GM12865 (cell line): ENCODE measurements around the gene SESN3.

ENCODE experiments used
- DNase-seq: peaks from one replicate; pipeline ENCODE4 v3.0.0; 2010; ENCODE audit warnings: low read depth
- H3K4me3 ChIP-seq: 2 replicates; pipeline ENCODE4 v1.5.1; 2011; ENCODE audit warnings: mild to moderate bottlenecking, low read depth, low read length, control low read depth
- TF ChIP-seq, protein P1 (sequence below): IDR thresholded peaks from 2 replicates; pipeline ENCODE4 v1.5.1; 2011; ENCODE audit warnings: low read length, control low read depth, low read depth, inconsistent platforms; ENCODE audit not compliant: insufficient read depth; ENCODE audit errors: missing control alignments

The SESN3 gene

DNA sequence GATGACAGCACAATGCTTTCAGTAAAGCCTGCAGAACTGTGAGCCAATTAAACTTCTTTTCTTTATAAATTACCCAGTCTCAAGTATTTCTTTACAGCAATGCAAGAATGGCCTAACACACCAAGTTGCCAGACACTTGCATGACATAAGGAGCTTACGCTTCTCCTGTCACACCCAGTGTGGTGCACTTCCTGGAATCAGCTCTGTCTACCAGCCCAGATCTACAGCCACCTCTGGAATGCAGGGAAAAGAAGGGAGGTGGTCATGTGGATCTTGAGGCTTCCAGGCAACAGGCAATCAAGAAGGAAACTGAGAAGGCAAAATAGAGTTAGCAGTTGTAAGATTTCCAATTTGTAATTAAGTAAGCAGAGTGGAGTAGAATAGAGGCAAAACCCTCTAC lies 37.4 kb upstream of the SESN3 start:
- DNase-seq = no peak
- TF ChIP-seq, protein P1, sequence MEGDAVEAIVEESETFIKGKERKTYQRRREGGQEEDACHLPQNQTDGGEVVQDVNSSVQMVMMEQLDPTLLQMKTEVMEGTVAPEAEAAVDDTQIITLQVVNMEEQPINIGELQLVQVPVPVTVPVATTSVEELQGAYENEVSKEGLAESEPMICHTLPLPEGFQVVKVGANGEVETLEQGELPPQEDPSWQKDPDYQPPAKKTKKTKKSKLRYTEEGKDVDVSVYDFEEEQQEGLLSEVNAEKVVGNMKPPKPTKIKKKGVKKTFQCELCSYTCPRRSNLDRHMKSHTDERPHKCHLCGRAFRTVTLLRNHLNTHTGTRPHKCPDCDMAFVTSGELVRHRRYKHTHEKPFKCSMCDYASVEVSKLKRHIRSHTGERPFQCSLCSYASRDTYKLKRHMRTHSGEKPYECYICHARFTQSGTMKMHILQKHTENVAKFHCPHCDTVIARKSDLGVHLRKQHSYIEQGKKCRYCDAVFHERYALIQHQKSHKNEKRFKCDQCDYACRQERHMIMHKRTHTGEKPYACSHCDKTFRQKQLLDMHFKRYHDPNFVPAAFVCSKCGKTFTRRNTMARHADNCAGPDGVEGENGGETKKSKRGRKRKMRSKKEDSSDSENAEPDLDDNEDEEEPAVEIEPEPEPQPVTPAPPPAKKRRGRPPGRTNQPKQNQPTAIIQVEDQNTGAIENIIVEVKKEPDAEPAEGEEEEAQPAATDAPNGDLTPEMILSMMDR = no peak
- H3K4me3 ChIP-seq = no peak overlapping the region

DNA sequence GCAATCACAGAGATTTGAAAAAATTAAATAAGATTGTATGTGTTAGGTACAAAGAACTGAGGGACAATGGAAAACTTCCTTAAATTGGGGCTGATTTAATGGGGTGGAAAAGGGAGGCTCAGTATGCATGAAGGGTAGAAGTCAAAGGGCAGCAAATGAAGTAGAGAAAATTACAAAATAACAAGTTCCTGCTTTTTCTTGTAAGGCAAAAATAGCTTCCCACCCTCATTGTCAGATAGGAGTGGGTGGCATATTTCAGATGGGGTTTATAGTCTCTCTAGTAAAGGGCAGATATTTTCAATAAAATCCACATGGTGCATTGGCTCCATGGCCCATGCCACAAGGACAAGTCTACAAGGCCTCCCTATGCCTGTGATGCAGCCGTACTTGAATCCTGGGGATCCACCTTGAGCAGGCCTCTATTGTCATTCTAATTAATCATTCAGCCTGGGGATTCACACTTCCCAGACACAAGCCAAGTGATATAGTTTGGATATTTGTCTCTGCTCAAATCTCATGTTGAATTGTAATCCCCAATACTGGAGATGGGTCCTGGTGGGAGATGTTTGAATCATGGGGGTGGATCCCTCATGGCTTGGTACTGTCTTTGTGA lies 36.7 kb upstream of the SESN3 start:
- no peak overlapping the region for H3K4me3 ChIP-seq
- TF ChIP-seq, protein P1 = no peak
- DNase-seq = no peak

DNA sequence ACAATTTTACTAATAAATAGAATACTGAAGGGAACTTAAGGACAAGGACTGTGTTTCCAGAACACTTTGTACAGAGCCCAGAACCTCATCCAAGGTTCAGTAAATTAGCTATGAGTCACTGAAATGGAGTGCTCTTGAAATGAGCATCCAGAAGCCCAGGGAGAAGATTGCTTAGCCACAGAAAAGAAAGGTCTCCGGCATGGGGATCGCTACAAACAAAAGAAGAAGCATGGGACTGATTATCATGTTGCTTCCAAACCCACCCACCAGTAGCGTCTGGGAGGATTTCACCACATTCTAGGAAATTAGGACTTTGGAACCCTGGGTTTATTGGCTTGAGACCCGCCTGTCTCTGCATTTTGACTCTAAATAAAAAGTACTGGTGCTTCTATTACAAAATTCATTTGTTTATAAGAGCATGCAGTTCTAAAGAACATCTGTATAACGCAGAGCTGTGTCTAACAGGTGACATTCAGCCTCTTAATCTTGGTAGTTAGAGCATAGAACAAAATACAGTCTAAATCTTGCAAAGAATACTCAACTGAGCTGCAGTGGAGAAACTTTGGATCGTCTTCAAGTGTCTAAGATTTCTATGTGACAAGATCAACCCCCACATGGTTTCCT lies 35.9 kb upstream of the SESN3 start:
- no peak overlapping the region for H3K4me3 ChIP-seq
- DNase-seq = no peak
- TF ChIP-seq, protein P1 = no peak

DNA sequence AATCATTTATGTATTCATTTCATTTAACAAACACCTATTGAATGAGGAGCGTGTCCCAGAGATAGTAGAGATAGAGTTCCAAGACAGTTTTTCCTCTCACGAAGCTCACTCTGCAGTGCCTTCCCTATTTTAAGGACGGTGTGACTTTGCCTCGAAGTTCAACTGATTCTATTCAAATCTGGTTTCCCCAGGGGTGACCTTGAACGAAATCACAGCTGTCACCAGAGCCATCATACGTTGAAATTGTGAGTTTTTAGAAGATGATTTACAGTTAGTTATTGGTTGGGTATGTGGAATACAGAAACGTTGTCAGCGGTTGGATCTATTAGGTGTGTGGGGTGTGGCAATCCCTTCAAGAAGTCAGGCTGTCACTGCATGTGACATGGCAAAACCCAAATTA lies 33.9 kb upstream of the SESN3 start:
- no peak overlapping the region for H3K4me3 ChIP-seq
- no peak for DNase-seq
- TF ChIP-seq, protein P1 = no peak

GRCh38 chr11:95262994-95263765 lies 32.2 kb upstream of the SESN3 start:
- DNase-seq = no peak
- TF ChIP-seq, protein P1 = no peak
- H3K4me3 ChIP-seq = no peak overlapping the region

- TF ChIP-seq, protein P1 = no peak
- H3K4me3 ChIP-seq = no peak overlapping the region
- DNase-seq = no peak
Measured at GRCh38 chr11:95257456-95257971, 26.5 kb upstream of the SESN3 start.
